OCI-LY1 (cell line): ENCODE data around the gene PLG.
"Not testable (repeated sequence)": the region's sequence is repeated elsewhere in the genome, so short reads cannot be mapped to it uniquely, and the experiment has no call there.

Source experiments
- H2AFZ ChIP-seq: fragments of 200-600 bp; sonication (generic), shearing (Covaris generic); 2 replicates; pipeline ENCODE4 v1.6.0; 2014; ENCODE audit warnings: antibody characterized with exemption, mild to moderate bottlenecking, low read length
- H3F3A ChIP-seq: fragments of 200-600 bp; sonication (generic), shearing (Covaris generic); 2 replicates; pipeline ENCODE4 v1.6.0; 2014; ENCODE audit warnings: mild to moderate bottlenecking, antibody characterized with exemption, low read length, moderate library complexity; ENCODE audit not compliant: insufficient read depth
- H3K27ac ChIP-seq: fragments of 200-600 bp; sonication (generic); 2 replicates; pipeline ENCODE4 v1.5.1; 2014; ENCODE audit warnings: low read length, mixed run types, mild to moderate bottlenecking, low read depth; ENCODE audit not compliant: poor library complexity, severe bottlenecking
- H3K27me3 ChIP-seq: fragments of 200-600 bp; sonication (generic); 2 replicates; pipeline ENCODE4 v1.6.0; 2014; ENCODE audit warnings: antibody characterized with exemption, mild to moderate bottlenecking, low read length, moderate library complexity; ENCODE audit not compliant: insufficient read depth
- H3K36me3 ChIP-seq: fragments of 200-600 bp; sonication (generic); 2 replicates; pipeline ENCODE4 v1.6.1; 2014; ENCODE audit warnings: mild to moderate bottlenecking, antibody characterized with exemption, low read length, moderate library complexity, mixed read lengths; ENCODE audit not compliant: insufficient read depth
- H3K4me1 ChIP-seq: fragments of 200-600 bp; sonication (generic); 2 replicates; pipeline ENCODE4 v1.5.1; 2014; ENCODE audit warnings: mild to moderate bottlenecking, low read length, moderate library complexity; ENCODE audit not compliant: insufficient read depth, severe bottlenecking
- H3K4me2 ChIP-seq: fragments of 200-600 bp; sonication (generic), shearing (Covaris generic); 2 replicates; pipeline ENCODE4 v1.6.1; 2014; ENCODE audit warnings: low read length
- H3K4me3 ChIP-seq: fragments of 200-600 bp; sonication (generic); 2 replicates; pipeline ENCODE4 v1.5.1; 2014; ENCODE audit warnings: low read length, low read depth, mild to moderate bottlenecking, mixed read lengths; ENCODE audit not compliant: poor library complexity, severe bottlenecking
- H3K79me2 ChIP-seq: fragments of 200-600 bp; shearing (Covaris generic); 2 replicates; pipeline ENCODE4 v1.6.1; 2016; ENCODE audit warnings: mixed run types, low read length, mixed read lengths; ENCODE audit not compliant: insufficient read depth
- H3K9ac ChIP-seq: fragments of 200-600 bp; sonication (generic), shearing (Covaris generic); 2 replicates; pipeline ENCODE4 v1.6.1; 2014; ENCODE audit warnings: mild to moderate bottlenecking, low read length, mixed read lengths
- H3K9me2 ChIP-seq: fragments of 200-600 bp; sonication (generic), shearing (Covaris generic); 2 replicates; pipeline ENCODE4 v1.6.1; 2014; ENCODE audit warnings: low read depth, mild to moderate bottlenecking, low read length, mixed read lengths
- H3K9me3 ChIP-seq: fragments of 200-600 bp; shearing (Covaris generic); 2 replicates; pipeline ENCODE4 v1.6.1; 2014; ENCODE audit warnings: low read length, mixed read lengths
- H4K20me1 ChIP-seq: fragments of 200-600 bp; sonication (generic), shearing (Covaris generic); 2 replicates; pipeline ENCODE4 v1.6.0; 2016; ENCODE audit warnings: mild to moderate bottlenecking, low read length; ENCODE audit not compliant: insufficient read depth
- EZH2 ChIP-seq: fragments of 200-600 bp; sonication (generic), shearing (Covaris generic); IDR thresholded peaks from 2 replicates; pipeline ENCODE4 v1.8.0; 2017; ENCODE audit warnings: borderline replicate concordance, mixed run types, mild to moderate bottlenecking, antibody characterized with exemption, low read length, moderate library complexity, mixed read lengths
- TF ChIP-seq, protein P1 (sequence below): fragments of 200-600 bp; sonication (generic), shearing (Covaris generic); IDR thresholded peaks from 2 replicates; pipeline ENCODE4 v1.5.1; 2017; ENCODE audit warnings: mild to moderate bottlenecking, antibody characterized with exemption, low read length, moderate library complexity, mixed read lengths

Gene PLG

DNA sequence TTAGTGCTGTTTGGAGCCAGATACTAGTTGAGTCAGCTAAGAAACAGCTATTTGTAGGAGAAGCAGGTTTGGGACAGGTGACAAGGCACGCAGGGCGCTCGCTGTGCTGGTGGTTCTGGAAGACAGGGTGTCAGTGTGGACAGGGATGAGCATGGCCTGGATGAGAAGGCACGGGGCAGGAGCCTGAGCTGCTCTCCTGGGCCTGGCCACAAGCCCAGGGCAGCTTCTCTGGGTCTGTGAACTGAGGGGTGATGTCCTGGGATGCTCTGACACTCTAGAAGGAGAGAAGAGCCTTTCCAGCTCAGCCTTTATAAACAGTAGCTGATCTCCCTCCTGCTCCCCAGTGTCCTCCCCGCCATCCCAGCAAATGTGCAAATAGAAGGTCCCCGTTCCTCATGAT is 37.9 kb downstream of the PLG start:
- no peak overlapping the region for H3K4me3 ChIP-seq
- no peaks in the 10 kb centered on the region for H3K36me3 ChIP-seq
- peak overlapping the region; percentile 88 for H3K27ac ChIP-seq
- no peaks in the 10 kb centered on the region for H3K79me2 ChIP-seq
- H3K9me3 ChIP-seq, result no peaks in the 10 kb centered on the region
- no peak overlapping the region; the same call in 1 of the 2 replicates for H3K9ac ChIP-seq
- no peaks in the 10 kb centered on the region for H4K20me1 ChIP-seq
- no peaks in the 10 kb centered on the region for H3K9me2 ChIP-seq
- no peaks in the 10 kb centered on the region for H3F3A ChIP-seq
- H2AFZ ChIP-seq, result no peak overlapping the region
- H3K4me2 ChIP-seq, result peak overlapping the region; percentile 42; the same call in 1 of the 2 replicates
- no peaks in the 10 kb centered on the region for H3K27me3 ChIP-seq
- TF ChIP-seq, protein P1, sequence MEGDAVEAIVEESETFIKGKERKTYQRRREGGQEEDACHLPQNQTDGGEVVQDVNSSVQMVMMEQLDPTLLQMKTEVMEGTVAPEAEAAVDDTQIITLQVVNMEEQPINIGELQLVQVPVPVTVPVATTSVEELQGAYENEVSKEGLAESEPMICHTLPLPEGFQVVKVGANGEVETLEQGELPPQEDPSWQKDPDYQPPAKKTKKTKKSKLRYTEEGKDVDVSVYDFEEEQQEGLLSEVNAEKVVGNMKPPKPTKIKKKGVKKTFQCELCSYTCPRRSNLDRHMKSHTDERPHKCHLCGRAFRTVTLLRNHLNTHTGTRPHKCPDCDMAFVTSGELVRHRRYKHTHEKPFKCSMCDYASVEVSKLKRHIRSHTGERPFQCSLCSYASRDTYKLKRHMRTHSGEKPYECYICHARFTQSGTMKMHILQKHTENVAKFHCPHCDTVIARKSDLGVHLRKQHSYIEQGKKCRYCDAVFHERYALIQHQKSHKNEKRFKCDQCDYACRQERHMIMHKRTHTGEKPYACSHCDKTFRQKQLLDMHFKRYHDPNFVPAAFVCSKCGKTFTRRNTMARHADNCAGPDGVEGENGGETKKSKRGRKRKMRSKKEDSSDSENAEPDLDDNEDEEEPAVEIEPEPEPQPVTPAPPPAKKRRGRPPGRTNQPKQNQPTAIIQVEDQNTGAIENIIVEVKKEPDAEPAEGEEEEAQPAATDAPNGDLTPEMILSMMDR, result no peak
- TF ChIP-seq EZH2, result no peak
- peaks cover 38% of the 10 kb centered on the region for H3K4me1 ChIP-seq

DNA sequence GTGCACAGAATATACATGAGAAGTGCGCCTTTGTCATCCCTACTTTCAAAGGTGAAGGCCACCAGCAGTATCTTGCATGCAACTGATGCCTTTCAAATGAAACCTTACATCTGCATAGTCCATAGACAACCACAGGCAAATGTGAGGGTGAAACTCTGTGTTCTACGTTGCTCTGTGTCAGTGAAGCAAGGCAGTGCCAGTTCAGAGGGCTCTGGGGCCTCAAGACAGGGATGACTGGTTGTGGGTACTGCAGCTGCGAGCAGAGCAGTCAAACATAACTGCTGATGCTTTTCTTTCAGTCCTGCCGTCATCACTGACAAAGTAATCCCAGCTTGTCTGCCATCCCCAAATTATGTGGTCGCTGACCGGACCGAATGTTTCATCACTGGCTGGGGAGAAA is 39.0 kb downstream of the PLG start:
- not testable (repeated sequence) for H3K27me3 ChIP-seq, H3K36me3 ChIP-seq, H3K9ac ChIP-seq, H3K79me2 ChIP-seq, H3K9me3 ChIP-seq, H2AFZ ChIP-seq, H3K4me3 ChIP-seq, H4K20me1 ChIP-seq, H3F3A ChIP-seq, H3K9me2 ChIP-seq
- Histone ChIP-seq H3K4me2 (peak overlapping the region; percentile 42), H3K4me1 (peaks cover 38% of the 10 kb centered on the region), H3K27ac (peak overlapping the region; percentile 88)

DNA sequence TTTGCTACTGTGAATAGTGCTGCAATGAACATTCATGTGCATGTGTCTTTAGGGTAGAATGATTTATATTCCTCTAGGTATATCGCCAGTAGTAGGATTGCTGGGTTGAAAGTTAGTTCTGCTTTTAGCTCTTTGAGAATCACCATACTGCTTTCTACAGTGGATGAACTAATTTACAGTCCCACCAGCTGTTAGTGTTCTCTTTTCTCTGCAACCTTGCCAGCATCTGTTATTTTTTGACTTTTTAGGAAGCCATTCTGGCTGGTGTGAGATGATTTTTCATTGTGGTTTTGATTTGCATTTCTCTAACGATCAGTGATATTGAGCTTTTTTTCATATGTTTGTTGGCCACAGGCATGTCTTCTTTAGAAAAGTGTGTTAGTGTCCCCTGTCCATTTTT is 40.0 kb downstream of the PLG start:
- Histone ChIP-seq H3K9me2 (no peaks in the 10 kb centered on the region), H3K9ac (peak overlapping the region; percentile 5; the same call in 1 of the 2 replicates), H2AFZ (no peak overlapping the region), H3K27me3 (no peaks in the 10 kb centered on the region), H3K4me2 (peak overlapping the region; percentile 42; the same call in 1 of the 2 replicates), H4K20me1 (no peaks in the 10 kb centered on the region), H3K27ac (peak overlapping the region; percentile 88), H3K36me3 (no peaks in the 10 kb centered on the region), H3K4me1 (peaks cover 38% of the 10 kb centered on the region), H3K4me3 (no peak overlapping the region), H3F3A (no peaks in the 10 kb centered on the region), H3K79me2 (no peaks in the 10 kb centered on the region), H3K9me3 (no peaks in the 10 kb centered on the region)
- TF ChIP-seq EZH2, result no peak
- TF ChIP-seq, protein P1, result no peak

DNA sequence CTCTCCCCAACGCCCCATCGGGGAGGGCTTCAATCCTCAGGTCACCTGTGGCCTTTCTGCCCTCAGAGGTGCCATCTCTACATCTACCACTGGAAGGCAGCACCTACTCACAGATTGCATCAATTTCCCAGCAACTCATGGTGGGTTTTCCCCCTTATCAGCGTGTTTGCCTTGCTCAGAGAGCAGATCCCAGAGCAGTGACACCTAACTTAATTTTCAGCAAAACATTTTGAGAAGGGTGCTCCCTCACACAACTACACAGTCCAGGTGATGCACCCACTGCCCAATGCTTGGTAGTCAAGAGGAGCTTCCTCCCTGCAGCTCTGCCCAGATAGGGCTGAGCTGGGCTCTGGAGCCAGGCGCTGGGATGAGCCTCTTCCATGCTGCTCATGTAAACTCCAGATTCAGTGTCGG is 48.2 kb downstream of the PLG start:
- H2AFZ ChIP-seq, result no peak overlapping the region
- TF ChIP-seq, protein P1, result peak; percentile 71
- no peak for TF ChIP-seq EZH2

DNA sequence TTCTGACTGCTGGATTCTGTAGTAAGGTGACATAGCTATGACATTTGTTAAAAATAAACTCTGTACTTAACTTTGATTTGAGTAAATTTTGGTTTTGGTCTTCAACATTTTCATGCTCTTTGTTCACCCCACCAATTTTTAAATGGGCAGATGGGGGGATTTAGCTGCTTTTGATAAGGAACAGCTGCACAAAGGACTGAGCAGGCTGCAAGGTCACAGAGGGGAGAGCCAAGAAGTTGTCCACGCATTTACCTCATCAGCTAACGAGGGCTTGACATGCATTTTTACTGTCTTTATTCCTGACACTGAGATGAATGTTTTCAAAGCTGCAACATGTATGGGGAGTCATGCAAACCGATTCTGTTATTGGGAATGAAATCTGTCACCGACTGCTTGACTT is 51.2 kb downstream of the PLG start:
- not testable (repeated sequence) for H3K9me3 ChIP-seq, H2AFZ ChIP-seq, H3K4me1 ChIP-seq, H3K27ac ChIP-seq, H3K27me3 ChIP-seq, H3K4me2 ChIP-seq, H3K9me2 ChIP-seq, H3F3A ChIP-seq, H3K9ac ChIP-seq, H3K79me2 ChIP-seq, H4K20me1 ChIP-seq, H3K36me3 ChIP-seq, H3K4me3 ChIP-seq

More for the DNA sequence above, 48.2 kb downstream of the PLG start:
- H3K9me3 ChIP-seq, result no peaks in the 10 kb centered on the region
- no peak overlapping the region for H3K4me2 ChIP-seq
- H3K9ac ChIP-seq, result no peak overlapping the region
- no peak overlapping the region for H3K4me3 ChIP-seq
- H3K27ac ChIP-seq, result no peak overlapping the region
- H4K20me1 ChIP-seq, result no peaks in the 10 kb centered on the region
- no peaks in the 10 kb centered on the region for H3F3A ChIP-seq
- no peaks in the 10 kb centered on the region for H3K9me2 ChIP-seq
- H3K79me2 ChIP-seq, result no peaks in the 10 kb centered on the region
- H3K4me1 ChIP-seq, result no peaks in the 10 kb centered on the region
- no peaks in the 10 kb centered on the region for H3K36me3 ChIP-seq
- no peaks in the 10 kb centered on the region for H3K27me3 ChIP-seq
